Lower leg skin (tissue), 3 donors: ENCODE data around the gene EPC2.

Source experiments
- CTCF ChIP-seq, 3 donors: fragments of 450-650 bp; IDR thresholded peaks; one replicate each; pipeline ENCODE4 v1.5.1; 2016; ENCODE audit warnings: antibody characterized with exemption in 3 of 3, mild to moderate bottlenecking in 3 of 3, moderate library complexity in 2 of 3
- POLR2A ChIP-seq, 2 donors: fragments of 450-650 bp; IDR thresholded peaks; one replicate each; pipeline ENCODE4 v1.6.1; 2016 to 2017; ENCODE audit warnings: antibody characterized with exemption in 2 of 2, mild to moderate bottlenecking in 1 of 2, moderate library complexity in 1 of 2

GRCh38 chr2:148603562-148603920 is 41.0 kb upstream of the EPC2 start:
- TF ChIP-seq CTCF (IDR thresholded peaks at IDR 0.05) (no peak), POLR2A (IDR thresholded peaks at IDR 0.05) (no peak)
